OCI-LY3 (cell line): ENCODE results near the gene CPSF7.

Experiments
- CTCF ChIP-seq: fragments of 200-600, 300-600 bp; sonication (generic); IDR thresholded peaks from 2 replicates; pipeline ENCODE4 v1.5.1; 2014; ENCODE audit warnings: antibody characterized with exemption, low read length, low read depth
- EZH2phosphoT487 ChIP-seq: fragments of 200-600 bp; shearing (Covaris generic); IDR thresholded peaks from 2 replicates; pipeline ENCODE4 v1.6.1; 2018; ENCODE audit warnings: antibody characterized with exemption, mixed run types, low read depth

GRCh38 chr11:61372659-61373420 is 56.9 kb downstream of the CPSF7 start:
- TF ChIP-seq CTCF (no peak), EZH2phosphoT487 (no peak)
